Prostate gland (tissue), 2 donors: ENCODE measurements around the gene SRRM4. TPM values are rescaled to one million over a fixed set of nuclear protein-coding genes. Genes with fewer than 3 reads are reported as not detected.
A peak's percentile ranks its signal among the peaks of the same experiment; 100 is the strongest.

ENCODE experiments used
- DNase-seq: peaks from one replicate; pipeline ENCODE4 v3.0.0-alpha.2; 2019; ENCODE audit warnings: low spot score
- H3K27ac ChIP-seq, 2 donors: fragments of 200-600 bp; sonication (generic); 2 replicates each; pipeline ENCODE4 v1.5.1; 2017 to 2019
- H3K27me3 ChIP-seq: fragments of 200-600 bp; sonication (generic); replicated peaks from 2 replicates; pipeline ENCODE4 v1.5.1; 2019; ENCODE audit not compliant: insufficient read depth
- H3K36me3 ChIP-seq, 2 donors: fragments of 200-600 bp; sonication (generic); 1 replicate in 1 of 2; 2 replicates in 1 of 2; pipeline versions ENCODE4 v1.5.1 to v1.8.1; 2017 to 2019
- H3K4me1 ChIP-seq: fragments of 200-600 bp; sonication (generic); replicated peaks from 2 replicates; pipeline ENCODE4 v1.5.1; 2019
- H3K4me3 ChIP-seq, 2 donors: fragments of 200-600 bp; sonication (generic); 2 replicates each; pipeline ENCODE4 v1.5.1; 2017 to 2019
- H3K9me3 ChIP-seq: fragments of 200-600 bp; sonication (generic); 2 replicates; pipeline ENCODE4 v1.5.1; 2017
- POLR2A ChIP-seq: fragments of 450-650 bp; IDR thresholded peaks from one replicate; pipeline ENCODE4 v1.6.1; 2016; ENCODE audit warnings: antibody characterized with exemption, mild to moderate bottlenecking
- POLR2AphosphoS5 ChIP-seq: sonication (generic); formaldehyde crosslinking; IDR thresholded peaks from one replicate; pipeline ENCODE4 v1.6.1; 2017; ENCODE audit warnings: antibody characterized with exemption
- WGBS: methylation state at CpG from one replicate; pipeline ENCODE4 v1.1.5; 2018; 5-methylcytosine and 5-hydroxymethylcytosine counted together
- intact Hi-C: fragments of 100-400 bp; cut with DNase I; formaldehyde crosslinking; loops from one replicate; pipeline ENCODE4 v1.14.2; 2022
- total RNA-seq, 2 donors: library from RNA; depleted of rRNA; stranded (reverse); fragments of >200 nt; gene quantifications; one replicate each; pipeline ENCODE4 v1.1.0, GENCODE V29; 2016
- TF ChIP-seq, protein P1 (sequence below), 4 experiments: fragments of 200-600 bp in 2 of 4; fragments of 450-650 bp in 2 of 4; sonication (generic) in 2 of 4; IDR thresholded peaks; 1 replicate in 3 of 4; 2 replicates in 1 of 4; pipeline ENCODE4 v1.5.1; 2016 to 2019; ENCODE audit warnings: antibody characterized with exemption in 4 of 4, mild to moderate bottlenecking in 2 of 4, moderate library complexity in 2 of 4

The SRRM4 gene, protein sequence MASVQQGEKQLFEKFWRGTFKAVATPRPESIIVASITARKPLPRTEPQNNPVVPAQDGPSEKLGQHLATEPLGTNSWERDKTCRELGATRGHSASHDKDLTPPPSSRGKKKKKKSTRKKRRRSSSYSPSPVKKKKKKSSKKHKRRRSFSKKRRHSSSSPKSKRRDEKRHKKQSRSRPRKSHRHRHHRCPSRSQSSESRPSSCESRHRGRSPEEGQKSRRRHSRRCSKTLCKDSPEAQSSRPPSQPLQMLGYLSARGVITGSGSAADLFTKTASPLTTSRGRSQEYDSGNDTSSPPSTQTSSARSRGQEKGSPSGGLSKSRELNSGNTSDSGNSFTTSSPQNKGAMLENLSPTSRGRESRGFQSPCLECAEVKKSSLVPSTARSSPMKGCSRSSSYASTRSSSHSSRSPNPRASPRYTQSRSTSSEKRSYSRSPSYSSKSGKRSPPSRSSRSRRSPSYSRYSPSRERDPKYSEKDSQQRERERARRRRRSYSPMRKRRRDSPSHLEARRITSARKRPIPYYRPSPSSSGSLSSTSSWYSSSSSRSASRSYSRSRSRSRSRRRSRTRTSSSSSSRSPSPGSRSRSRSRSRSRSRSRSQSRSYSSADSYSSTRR
- under 1 TPM; 0.05 to 0.11 TPM for total RNA-seq

DNA sequence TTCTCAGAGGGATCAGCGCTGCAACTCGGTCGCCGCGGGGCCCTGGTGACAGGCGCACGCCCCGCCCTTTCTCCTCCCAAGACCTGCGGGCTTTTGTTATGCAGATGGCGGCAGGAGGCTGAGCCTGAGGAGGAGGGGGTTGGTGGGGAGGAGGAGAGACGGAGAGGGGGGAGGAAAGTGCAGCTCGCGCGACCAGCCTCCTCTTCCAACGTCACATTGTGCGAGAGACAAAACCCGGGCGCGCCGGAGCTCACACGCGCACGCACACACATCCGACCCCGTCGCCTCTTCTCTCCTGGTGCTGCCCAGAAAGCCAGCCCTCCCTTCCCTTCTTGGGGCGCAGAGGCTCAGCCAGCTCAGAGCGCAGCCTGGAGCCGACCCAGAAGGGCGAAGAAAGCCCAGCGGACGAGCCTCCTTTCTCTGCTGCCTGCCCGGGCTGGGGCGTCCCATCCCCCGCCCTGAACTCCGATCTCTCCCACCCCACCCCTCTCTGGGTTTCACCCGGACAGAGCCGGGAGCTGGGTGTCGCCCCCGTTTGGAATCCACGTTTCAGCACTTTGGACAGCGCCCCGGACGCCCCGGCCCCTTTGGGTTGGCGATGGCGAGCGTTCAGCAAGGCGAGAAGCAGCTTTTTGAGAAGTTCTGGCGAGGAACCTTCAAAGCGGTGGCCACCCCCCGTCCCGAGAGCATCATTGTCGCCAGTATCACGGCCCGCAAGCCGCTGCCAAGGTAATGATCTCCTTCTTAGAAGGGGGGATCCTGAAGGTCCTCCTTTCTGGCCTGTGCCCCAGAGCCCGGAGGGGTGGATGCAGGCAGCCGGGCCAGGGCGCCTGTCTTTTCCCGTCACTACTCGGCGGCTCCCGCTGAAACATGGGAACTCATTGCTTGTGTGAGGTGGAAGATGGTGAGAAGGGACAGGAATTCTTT, at the start of gene SRRM4:
Gene SRRM4 (plus strand): TSS at position 257 of the 927 bp plus-strand sequence. CDS start 342 bp downstream, at position 599.
- intact Hi-C loops = loop anchor here (10.0 kb wide), 1 partner anchor 433 kb away; no protein-coding TSS in a partner anchor
- DNase-seq = no peak
- TF ChIP-seq, protein P1, sequence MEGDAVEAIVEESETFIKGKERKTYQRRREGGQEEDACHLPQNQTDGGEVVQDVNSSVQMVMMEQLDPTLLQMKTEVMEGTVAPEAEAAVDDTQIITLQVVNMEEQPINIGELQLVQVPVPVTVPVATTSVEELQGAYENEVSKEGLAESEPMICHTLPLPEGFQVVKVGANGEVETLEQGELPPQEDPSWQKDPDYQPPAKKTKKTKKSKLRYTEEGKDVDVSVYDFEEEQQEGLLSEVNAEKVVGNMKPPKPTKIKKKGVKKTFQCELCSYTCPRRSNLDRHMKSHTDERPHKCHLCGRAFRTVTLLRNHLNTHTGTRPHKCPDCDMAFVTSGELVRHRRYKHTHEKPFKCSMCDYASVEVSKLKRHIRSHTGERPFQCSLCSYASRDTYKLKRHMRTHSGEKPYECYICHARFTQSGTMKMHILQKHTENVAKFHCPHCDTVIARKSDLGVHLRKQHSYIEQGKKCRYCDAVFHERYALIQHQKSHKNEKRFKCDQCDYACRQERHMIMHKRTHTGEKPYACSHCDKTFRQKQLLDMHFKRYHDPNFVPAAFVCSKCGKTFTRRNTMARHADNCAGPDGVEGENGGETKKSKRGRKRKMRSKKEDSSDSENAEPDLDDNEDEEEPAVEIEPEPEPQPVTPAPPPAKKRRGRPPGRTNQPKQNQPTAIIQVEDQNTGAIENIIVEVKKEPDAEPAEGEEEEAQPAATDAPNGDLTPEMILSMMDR (IDR thresholded peaks at IDR 0.05) = no peak
- TF ChIP-seq POLR2AphosphoS5 (no peak), POLR2A (no peak)
- H3K27ac ChIP-seq = no peak within 1 kb of the TSS
- no peaks in the 10 kb centered on the region for H3K36me3 ChIP-seq
- peak within 1 kb of the TSS in 1 of 2 donors; percentile 5 for H3K4me3 ChIP-seq
- WGBS = 2% methylated on average over 63 of the region's 64 CpGs
- no peaks in the 10 kb centered on the region for H3K9me3 ChIP-seq
- no peaks in the 10 kb centered on the region for H3K4me1 ChIP-seq
- peaks cover 14% of the 10 kb centered on the region for H3K27me3 ChIP-seq

DNA sequence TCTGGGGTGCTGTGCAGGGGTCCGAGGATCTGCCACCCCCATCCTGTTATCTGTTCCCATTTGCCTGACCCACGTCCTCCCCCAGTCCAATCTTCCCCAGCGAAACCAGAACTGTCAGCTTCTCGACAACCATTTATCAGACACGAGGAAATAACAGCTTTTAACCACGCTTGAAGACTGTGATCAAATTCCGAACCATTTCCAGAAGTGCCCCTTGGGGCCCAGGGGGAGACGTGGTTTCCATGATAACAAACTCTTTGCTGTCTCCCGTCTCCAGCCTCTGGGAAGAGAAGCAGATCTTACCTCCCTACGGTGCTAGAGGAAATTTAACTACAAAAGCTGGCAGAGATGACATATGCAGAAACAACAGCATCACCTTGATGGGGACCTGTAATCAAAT, 35.1 kb upstream of the SRRM4 start:
- 44% methylated on average over 10 of the region's 10 CpGs for WGBS
- Histone ChIP-seq H3K27ac (no peak overlapping the region), H3K4me3 (no peak overlapping the region), H3K9me3 (no peaks in the 10 kb centered on the region), H3K4me1 (no peaks in the 10 kb centered on the region), H3K27me3 (peaks cover 2% of the 10 kb centered on the region), H3K36me3 (no peaks in the 10 kb centered on the region)
- intact Hi-C loops = no loop called here
- DNase-seq = no peak
- TF ChIP-seq, protein P1 (IDR thresholded peaks at IDR 0.05) = no peak
- no peak for TF ChIP-seq POLR2AphosphoS5
- no peak for TF ChIP-seq POLR2A

DNA sequence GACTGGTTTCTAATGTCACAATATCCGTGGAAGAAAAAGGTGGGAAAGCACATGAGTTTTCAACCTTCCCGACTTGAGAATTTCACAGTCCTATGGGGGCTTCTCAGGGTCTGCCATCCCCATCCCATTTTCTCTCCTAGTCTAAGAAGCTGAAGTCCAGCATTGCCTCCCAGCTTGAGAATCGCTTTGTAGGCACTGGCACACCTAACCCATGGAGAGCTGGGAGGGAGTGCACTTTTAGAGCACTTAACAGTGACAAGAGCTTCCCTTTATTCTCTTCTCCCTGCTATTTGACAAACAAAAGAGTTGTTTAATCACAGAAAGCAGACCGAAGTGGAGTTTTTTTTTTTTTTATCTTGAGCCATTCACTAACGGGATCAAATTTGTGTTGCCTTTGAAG, 22.8 kb upstream of the SRRM4 start:
- intact Hi-C loops = no loop called here

DNA sequence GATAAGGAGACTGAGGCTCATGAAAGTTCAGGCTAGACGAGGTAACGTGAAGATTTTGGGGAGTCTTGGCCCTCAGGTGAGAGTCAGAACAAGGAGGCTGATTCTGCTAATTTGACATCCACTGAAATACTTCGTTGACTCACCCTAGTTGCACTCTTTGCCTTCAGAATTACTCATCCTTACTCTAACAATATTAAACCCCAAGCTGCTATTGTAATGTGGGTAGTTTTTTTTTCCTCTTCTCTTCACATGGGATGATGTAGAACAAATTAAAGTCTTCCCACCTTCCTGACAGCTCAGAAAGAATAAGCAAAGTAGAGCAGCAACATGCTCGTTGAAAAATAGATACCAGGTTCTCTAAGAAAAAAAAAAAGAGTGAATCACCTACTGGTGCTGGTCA, 22.0 kb upstream of the SRRM4 start:
- intact Hi-C loops = no loop called here
- Histone ChIP-seq H3K4me3 (no peak overlapping the region), H3K27ac (no peak overlapping the region), H3K36me3 (no peaks in the 10 kb centered on the region), H3K9me3 (no peaks in the 10 kb centered on the region), H3K4me1 (no peaks in the 10 kb centered on the region), H3K27me3 (no peaks in the 10 kb centered on the region)
- 74% methylated on average over 4 of the region's 4 CpGs for WGBS
- TF ChIP-seq POLR2A (no peak), POLR2AphosphoS5 (no peak)
- TF ChIP-seq, protein P1 (IDR thresholded peaks at IDR 0.05) = no peak
- DNase-seq = no peak

More for the DNA sequence above, 22.8 kb upstream of the SRRM4 start:
- WGBS = 53% methylated on average over 5 of the region's 5 CpGs
- no peak for TF ChIP-seq POLR2A
- TF ChIP-seq, protein P1 (IDR thresholded peaks at IDR 0.05) = no peak
- no peak for TF ChIP-seq POLR2AphosphoS5
- H3K4me1 ChIP-seq = no peaks in the 10 kb centered on the region
- no peaks in the 10 kb centered on the region for H3K27me3 ChIP-seq
- H3K4me3 ChIP-seq = no peak overlapping the region
- no peak for DNase-seq
- no peak overlapping the region for H3K27ac ChIP-seq
- no peaks in the 10 kb centered on the region for H3K36me3 ChIP-seq
- H3K9me3 ChIP-seq = no peaks in the 10 kb centered on the region
